Mesothelial cell of epicardium (in vitro differentiated cells): ENCODE data around the gene SKIC8. TPM values are rescaled to one million over a fixed set of nuclear protein-coding genes. Genes with fewer than 3 reads are reported as not detected.

ENCODE experiments used
- DNase-seq, 2 experiments: peaks; one replicate each; pipeline ENCODE4 v3.0.0; 2021; ENCODE audit warnings: low spot score in 2 of 2; ENCODE audit not compliant: unreplicated experiment in 2 of 2
- H3K27ac Mint-ChIP-seq: 2 replicates; pipeline ENCODE4 v1.8.0; 2021; ENCODE audit warnings: mixed read lengths
- H3K27me3 Mint-ChIP-seq: 2 replicates; pipeline ENCODE4 v1.8.0; 2021; ENCODE audit warnings: low read depth, mixed read lengths
- H3K36me3 Mint-ChIP-seq: 2 replicates; pipeline ENCODE4 v1.8.0; 2021; ENCODE audit warnings: mixed read lengths
- H3K4me1 Mint-ChIP-seq: 2 replicates; pipeline ENCODE4 v1.8.0; 2021; ENCODE audit warnings: mixed read lengths
- H3K4me3 Mint-ChIP-seq: 2 replicates; pipeline ENCODE4 v1.8.0; 2021; ENCODE audit warnings: mild to moderate bottlenecking, moderate library complexity, mixed read lengths
- H3K9me3 Mint-ChIP-seq: 2 replicates; pipeline ENCODE4 v1.8.0; 2021; ENCODE audit warnings: mixed read lengths
- total RNA-seq: library from RNA; stranded (reverse); gene quantifications from 3 replicates; pipeline ENCODE4 v1.2.1, GENCODE V29; 2021
- TF ChIP-seq, protein P1 (sequence below): fragments of 200-600 bp; sonication (generic); IDR thresholded peaks from one replicate; pipeline ENCODE4 v1.5.0; 2021; ENCODE audit warnings: antibody characterized with exemption; ENCODE audit not compliant: unreplicated experiment

The SKIC8 gene
- total RNA-seq, 1 donor from 2014 or later: 55.1 TPM

DNA sequence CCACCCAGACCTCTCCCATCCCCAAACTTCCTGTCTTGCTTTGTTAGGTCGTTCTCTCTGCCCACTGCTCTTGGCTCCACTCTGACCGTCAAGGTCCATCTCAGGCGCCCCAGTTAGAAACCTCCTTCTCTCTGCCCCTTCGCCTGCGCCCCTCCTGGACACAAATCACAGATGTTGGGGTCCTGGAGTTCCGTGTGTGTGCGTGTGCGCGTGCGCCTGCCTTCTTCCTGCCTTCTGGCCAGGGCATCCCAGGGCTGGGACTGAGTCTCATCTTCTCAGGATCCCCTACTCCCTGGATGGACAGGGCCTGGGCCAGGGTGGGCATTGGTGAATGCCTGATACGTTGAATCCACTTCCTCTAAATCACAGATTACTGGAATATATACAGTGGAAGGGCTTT is 65.9 kb downstream of the SKIC8 start:
- TF ChIP-seq, protein P1, sequence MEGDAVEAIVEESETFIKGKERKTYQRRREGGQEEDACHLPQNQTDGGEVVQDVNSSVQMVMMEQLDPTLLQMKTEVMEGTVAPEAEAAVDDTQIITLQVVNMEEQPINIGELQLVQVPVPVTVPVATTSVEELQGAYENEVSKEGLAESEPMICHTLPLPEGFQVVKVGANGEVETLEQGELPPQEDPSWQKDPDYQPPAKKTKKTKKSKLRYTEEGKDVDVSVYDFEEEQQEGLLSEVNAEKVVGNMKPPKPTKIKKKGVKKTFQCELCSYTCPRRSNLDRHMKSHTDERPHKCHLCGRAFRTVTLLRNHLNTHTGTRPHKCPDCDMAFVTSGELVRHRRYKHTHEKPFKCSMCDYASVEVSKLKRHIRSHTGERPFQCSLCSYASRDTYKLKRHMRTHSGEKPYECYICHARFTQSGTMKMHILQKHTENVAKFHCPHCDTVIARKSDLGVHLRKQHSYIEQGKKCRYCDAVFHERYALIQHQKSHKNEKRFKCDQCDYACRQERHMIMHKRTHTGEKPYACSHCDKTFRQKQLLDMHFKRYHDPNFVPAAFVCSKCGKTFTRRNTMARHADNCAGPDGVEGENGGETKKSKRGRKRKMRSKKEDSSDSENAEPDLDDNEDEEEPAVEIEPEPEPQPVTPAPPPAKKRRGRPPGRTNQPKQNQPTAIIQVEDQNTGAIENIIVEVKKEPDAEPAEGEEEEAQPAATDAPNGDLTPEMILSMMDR: no peak
- Mint-ChIP-seq H3K27me3 (peaks cover 15% of the 10 kb centered on the region), H3K9me3 (no peaks in the 10 kb centered on the region), H3K27ac (no peak overlapping the region), H3K4me1 (no peaks in the 10 kb centered on the region), H3K4me3 (no peak overlapping the region), H3K36me3 (no peaks in the 10 kb centered on the region)
- no peak for DNase-seq

Other genes with a start within 250 kb of the SKIC8 start
- gene TBC1D2B, start 221.9 kb downstream of the SKIC8 start, total RNA-seq: 33.8 to 39.8 TPM (median 38.5 TPM) in 3 replicates
- not detected in 3 replicates for gene SH2D7, start 207.0 kb downstream of the SKIC8 start, total RNA-seq
- gene CIB2, start 168.2 kb downstream of the SKIC8 start, total RNA-seq: 25.5 to 27.6 TPM (median 26.2 TPM) in 3 replicates
- 27.9 to 33.8 TPM (median 28.9 TPM) in 3 replicates for gene IDH3A, start 150.2 kb downstream of the SKIC8 start, total RNA-seq
- 0.57 to 1.2 TPM (median 0.73 TPM) in 3 replicates for gene ACSBG1, start 65.0 kb downstream of the SKIC8 start, total RNA-seq
- gene DNAJA4, start 35.0 kb downstream of the SKIC8 start, total RNA-seq: 0.13 to 0.18 TPM in 2 of 3 replicates, not detected in the other
- gene CRABP1, start 40.7 kb upstream of the SKIC8 start, total RNA-seq: 144 to 156 TPM (median 155 TPM) in 3 replicates
- 84.9 to 105 TPM (median 90.1 TPM) in 3 replicates for gene IREB2, start 138.6 kb upstream of the SKIC8 start, total RNA-seq
- 5.6 to 7.0 TPM (median 6.0 TPM) in 3 replicates for gene HYKK, start 208.0 kb upstream of the SKIC8 start, total RNA-seq
- gene PSMA4, start 240.8 kb upstream of the SKIC8 start, total RNA-seq: 163 to 176 TPM (median 165 TPM) in 3 replicates